ENCODE measurements around the gene MFAP3. TPM values are rescaled to one million over a fixed set of nuclear protein-coding genes. Genes with fewer than 3 reads are reported as not detected.

MFAP3 gene
- total RNA-seq = 10 to 100 TPM; 26.4 to 27.4 TPM

DNA sequence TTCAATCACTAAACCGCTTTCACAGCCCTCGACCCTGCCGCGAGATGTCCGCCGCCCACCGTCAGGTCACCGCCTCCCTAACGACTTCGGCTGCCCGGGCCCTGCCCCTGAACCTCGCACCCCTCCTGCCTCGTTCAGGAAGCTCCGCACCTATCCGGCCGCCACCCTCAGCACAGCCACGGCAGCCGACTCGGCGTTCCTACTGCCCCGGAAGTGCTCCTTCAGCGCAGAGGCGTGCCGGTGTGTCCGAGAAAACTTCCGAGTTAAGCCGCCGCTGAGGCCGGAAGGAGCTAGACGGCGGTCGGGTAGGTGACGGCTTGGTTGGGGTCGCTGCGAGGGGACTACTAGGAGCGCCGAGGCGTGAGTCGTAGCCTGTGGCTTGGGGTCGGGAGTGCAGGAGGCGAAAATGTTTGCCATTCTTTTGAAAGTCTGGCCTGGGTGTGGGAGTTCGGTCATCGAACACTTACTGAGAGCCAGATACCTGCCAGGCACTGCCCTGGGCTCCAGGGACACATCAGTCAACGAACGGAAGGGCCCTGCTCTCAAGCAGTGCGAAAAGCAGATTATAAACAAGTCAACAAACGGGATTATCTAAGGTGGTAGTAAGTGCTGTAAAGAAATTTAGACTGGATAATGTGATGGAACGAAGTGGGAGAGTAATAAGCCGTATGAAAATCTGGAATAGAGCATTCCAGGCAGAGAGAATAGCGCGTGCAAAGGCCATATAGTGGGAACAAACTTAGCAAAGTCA lies at the start of gene MFAP3, which contains the start of gene FAM114A2:
TSS of gene MFAP3 (plus strand) at position 261 of the 751 bp plus-strand sequence. CDS start 10,756 bp downstream, outside the sequence.
TSS of gene FAM114A2 (minus strand) at position 204 of the 751 bp plus-strand sequence. CDS start 3,957 bp downstream, outside the sequence.

Other genes with a start within 250 kb of the MFAP3 start
- 10 to 100 TPM; 25.2 to 25.7 TPM for gene FAM114A2, start 57 bp upstream of the MFAP3 start, total RNA-seq
- 10 to 100 TPM; 24.0 to 26.8 TPM for gene GALNT10, start 151.8 kb downstream of the MFAP3 start, total RNA-seq

Measured in activated naive CD4-positive, alpha-beta T cell treated with anti-CD3 and anti-CD28 coated beads, Interleukin-2, amount 10 ng/mL, durations not matched to agents 5 hours and 36 hours (primary cell).